ENCODE measurements around the gene IRX2. TPM values are rescaled to one million over a fixed set of nuclear protein-coding genes. Genes with fewer than 3 reads are reported as not detected.

The IRX2 gene
- 31.4 and 42.2 TPM in 2 replicates for total RNA-seq (ENCODE audit: low replicate concordance)
- long read RNA-seq, partial matches to known transcripts: 1 of 3 reads
- long read RNA-seq, other reads (novel, unspliced or antisense): 2 of 3 reads

DNA sequence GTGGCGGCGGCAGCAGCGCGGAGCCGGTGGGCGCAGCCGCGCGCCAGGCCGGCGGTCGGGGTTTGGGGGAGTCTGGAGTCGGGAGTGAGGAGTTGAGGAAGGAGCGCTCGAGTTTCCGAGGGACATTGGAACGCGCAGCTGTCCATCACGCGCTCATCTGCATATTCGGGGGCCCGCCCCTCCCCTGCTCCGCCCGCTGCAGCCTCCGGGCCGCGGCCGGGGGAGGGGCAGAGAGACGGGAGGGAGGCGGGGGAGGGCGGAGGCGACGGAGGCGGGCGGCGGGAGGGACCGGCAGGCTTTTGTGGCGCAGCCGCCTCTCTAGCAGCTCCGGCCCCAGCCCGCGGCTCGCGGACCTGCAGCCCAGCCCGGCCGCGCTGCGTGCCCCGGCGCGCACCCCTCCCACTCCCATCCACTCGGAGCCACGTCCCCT is at the start of gene IRX2:
Gene IRX2 (minus strand): TSS at position 86 of the 430 bp plus-strand sequence. CDS start 264 bp downstream, outside the sequence.
- Mint-ChIP-seq H3K27me3 (peaks cover 38% of the 10 kb centered on the region), H3K27ac (peak within 1 kb of the TSS; percentile 92), H3K36me3 (peaks cover 24% of the 10 kb centered on the region)

DNA sequence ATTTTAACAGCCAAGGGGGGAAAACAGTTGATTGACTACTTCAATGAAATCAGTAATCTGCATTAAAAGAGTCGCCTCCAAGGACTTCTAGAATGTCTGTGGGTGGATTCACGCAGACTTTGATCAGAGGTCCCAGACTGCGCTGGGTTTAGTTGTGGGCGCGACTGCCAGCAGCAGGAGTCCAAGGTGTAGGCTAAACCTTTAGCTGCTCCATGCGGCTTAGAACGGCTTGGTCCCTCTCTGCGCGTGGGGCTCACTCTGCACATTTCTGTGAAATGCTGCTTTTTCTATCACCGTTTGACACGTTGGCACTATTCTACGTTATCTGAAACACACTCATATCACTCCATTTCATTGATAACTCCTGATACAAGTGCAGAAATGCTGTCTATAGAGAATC is 48.6 kb upstream of the IRX2 start:
- TF ChIP-seq, protein P1, sequence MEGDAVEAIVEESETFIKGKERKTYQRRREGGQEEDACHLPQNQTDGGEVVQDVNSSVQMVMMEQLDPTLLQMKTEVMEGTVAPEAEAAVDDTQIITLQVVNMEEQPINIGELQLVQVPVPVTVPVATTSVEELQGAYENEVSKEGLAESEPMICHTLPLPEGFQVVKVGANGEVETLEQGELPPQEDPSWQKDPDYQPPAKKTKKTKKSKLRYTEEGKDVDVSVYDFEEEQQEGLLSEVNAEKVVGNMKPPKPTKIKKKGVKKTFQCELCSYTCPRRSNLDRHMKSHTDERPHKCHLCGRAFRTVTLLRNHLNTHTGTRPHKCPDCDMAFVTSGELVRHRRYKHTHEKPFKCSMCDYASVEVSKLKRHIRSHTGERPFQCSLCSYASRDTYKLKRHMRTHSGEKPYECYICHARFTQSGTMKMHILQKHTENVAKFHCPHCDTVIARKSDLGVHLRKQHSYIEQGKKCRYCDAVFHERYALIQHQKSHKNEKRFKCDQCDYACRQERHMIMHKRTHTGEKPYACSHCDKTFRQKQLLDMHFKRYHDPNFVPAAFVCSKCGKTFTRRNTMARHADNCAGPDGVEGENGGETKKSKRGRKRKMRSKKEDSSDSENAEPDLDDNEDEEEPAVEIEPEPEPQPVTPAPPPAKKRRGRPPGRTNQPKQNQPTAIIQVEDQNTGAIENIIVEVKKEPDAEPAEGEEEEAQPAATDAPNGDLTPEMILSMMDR (conservative IDR thresholded peaks at IDR 0.05): no peak
- peaks cover 15% of the 10 kb centered on the region for H3K4me1 Mint-ChIP-seq (ENCODE audit: unreplicated experiment)
- no peaks in the 10 kb centered on the region for H3K36me3 Mint-ChIP-seq
- H3K27me3 Mint-ChIP-seq: peaks cover 17% of the 10 kb centered on the region
- no peaks in the 10 kb centered on the region for H3K9me3 Mint-ChIP-seq
- no peak overlapping the region for H3K4me3 Mint-ChIP-seq
- no peak for DNase-seq (ENCODE audit: extremely low spot score, unreplicated experiment)
- H3K27ac Mint-ChIP-seq: no peak overlapping the region

More for the DNA sequence above, at the start of gene IRX2:
- H3K9me3 Mint-ChIP-seq: no peaks in the 10 kb centered on the region
- TF ChIP-seq, protein P1 (conservative IDR thresholded peaks at IDR 0.05): no peak
- DNase-seq (ENCODE audit: extremely low spot score, unreplicated experiment): peak; percentile 89
- peak within 1 kb of the TSS; percentile 94 for H3K4me3 Mint-ChIP-seq
- peaks cover 36% of the 10 kb centered on the region for H3K4me1 Mint-ChIP-seq (ENCODE audit: unreplicated experiment)

DNA sequence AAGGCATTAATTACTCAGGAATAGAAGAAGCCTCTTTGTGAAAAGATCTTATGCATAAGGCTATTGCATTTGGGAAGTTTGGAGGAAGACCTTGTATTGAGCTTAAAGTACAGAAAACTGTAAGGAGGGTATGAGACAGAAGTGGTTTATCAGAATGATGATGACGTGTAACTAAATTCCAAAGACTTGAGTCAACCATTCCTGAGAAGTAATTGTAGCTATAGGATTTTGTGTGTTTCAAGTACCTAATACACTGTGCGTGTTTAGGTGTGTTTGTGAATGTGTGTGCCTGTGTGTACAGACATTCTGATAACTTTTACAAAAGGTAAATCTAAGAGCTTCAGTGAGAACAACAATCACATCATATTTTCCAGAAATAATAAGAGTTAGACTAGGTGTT is 46.5 kb upstream of the IRX2 start:
- peaks cover 17% of the 10 kb centered on the region for H3K27me3 Mint-ChIP-seq
- no peaks in the 10 kb centered on the region for H3K36me3 Mint-ChIP-seq
- H3K27ac Mint-ChIP-seq: no peak overlapping the region
- peaks cover 15% of the 10 kb centered on the region for H3K4me1 Mint-ChIP-seq (ENCODE audit: unreplicated experiment)
- TF ChIP-seq, protein P1 (conservative IDR thresholded peaks at IDR 0.05): no peak
- H3K4me3 Mint-ChIP-seq: no peak overlapping the region
- H3K9me3 Mint-ChIP-seq: no peaks in the 10 kb centered on the region
- no peak for DNase-seq (ENCODE audit: extremely low spot score, unreplicated experiment)

DNA sequence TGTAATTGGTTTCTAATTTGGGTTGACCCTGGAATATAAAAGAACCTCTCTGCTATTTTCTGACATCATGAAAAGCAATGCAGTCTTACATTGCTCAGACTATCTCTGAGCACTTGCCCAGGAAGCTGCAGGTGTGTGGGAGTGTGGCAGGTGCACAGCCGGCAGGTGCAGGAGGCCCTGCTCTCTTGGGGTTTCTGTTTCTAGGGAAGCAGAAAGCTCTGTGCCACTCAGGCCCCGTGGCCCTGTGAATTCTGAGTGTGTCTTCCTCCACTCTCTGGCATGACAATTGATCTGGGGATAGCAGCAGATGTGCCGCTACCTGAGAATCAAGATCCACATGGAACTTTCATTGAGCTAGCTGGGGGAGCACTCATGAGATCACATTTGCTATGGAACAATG is 45.7 kb upstream of the IRX2 start:
- no peak overlapping the region for H3K4me3 Mint-ChIP-seq
- no peaks in the 10 kb centered on the region for H3K9me3 Mint-ChIP-seq
- no peaks in the 10 kb centered on the region for H3K36me3 Mint-ChIP-seq
- peaks cover 12% of the 10 kb centered on the region for H3K27me3 Mint-ChIP-seq
- H3K4me1 Mint-ChIP-seq (ENCODE audit: unreplicated experiment): peaks cover 11% of the 10 kb centered on the region
- H3K27ac Mint-ChIP-seq: no peak overlapping the region
- no peak for DNase-seq (ENCODE audit: extremely low spot score, unreplicated experiment)
- TF ChIP-seq, protein P1 (conservative IDR thresholded peaks at IDR 0.05): no peak

DNA sequence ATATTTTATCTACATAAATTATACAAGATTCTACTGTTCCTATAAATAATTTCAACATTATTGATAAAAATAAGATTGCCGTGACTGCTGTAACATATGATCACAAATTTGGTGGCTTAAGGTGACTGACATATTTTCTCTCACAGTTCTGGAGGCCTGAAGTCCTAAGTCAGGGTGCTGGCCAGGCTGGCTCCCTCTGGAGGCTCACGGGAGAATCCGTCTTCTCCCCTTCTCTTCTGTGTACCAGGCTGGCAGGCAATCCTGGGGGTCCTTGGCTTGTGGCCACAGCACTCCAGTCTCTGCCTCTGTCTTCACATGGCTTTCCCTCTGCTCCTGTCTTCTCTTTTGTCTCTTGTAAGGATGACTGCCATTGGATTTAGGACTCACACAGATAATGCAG is 31.7 kb upstream of the IRX2 start:
- no peak overlapping the region for H3K27ac Mint-ChIP-seq
- peaks cover 3% of the 10 kb centered on the region for H3K27me3 Mint-ChIP-seq
- H3K4me1 Mint-ChIP-seq (ENCODE audit: unreplicated experiment): peaks cover 5% of the 10 kb centered on the region
- H3K9me3 Mint-ChIP-seq: peaks cover 16% of the 10 kb centered on the region
- no peak overlapping the region for H3K4me3 Mint-ChIP-seq
- peaks cover 10% of the 10 kb centered on the region for H3K36me3 Mint-ChIP-seq
- DNase-seq (ENCODE audit: extremely low spot score, unreplicated experiment): no peak
- TF ChIP-seq, protein P1 (conservative IDR thresholded peaks at IDR 0.05): no peak
